Tibial artery (tissue), 4 donors: Measurements from ENCODE around the gene MX2.
"Not testable (repeated sequence)": the region's sequence is repeated elsewhere in the genome, so short reads cannot be mapped to it uniquely, and the experiment has no call there.

Experiments
- DNase-seq, 2 donors: peaks; one replicate each; pipeline ENCODE4 v3.0.0-alpha.2; 2019
- H3K27ac ChIP-seq, 2 donors: fragments of 200-600 bp; sonication (generic) in 1 of 2; 1 replicate in 1 of 2; 2 replicates in 1 of 2; pipeline ENCODE4 v1.5.1; 2018 to 2019; ENCODE audit warnings: mild to moderate bottlenecking in 1 of 2
- H3K27me3 ChIP-seq, 2 donors: fragments of 200-600 bp; sonication (generic) in 1 of 2; one replicate each; pipeline versions ENCODE4 v1.5.1 to v1.6.0; 2016 to 2019
- H3K36me3 ChIP-seq, 3 donors: fragments of 200-600 bp; sonication (generic) in 2 of 3; one replicate each; pipeline ENCODE4 v1.5.1; 2016 to 2019; ENCODE audit warnings: mild to moderate bottlenecking in 2 of 3
- H3K4me1 ChIP-seq, 4 donors: fragments of 200-600 bp; sonication (generic) in 2 of 4; 1 replicate in 3 of 4; 2 replicates in 1 of 4; pipeline ENCODE4 v1.5.1; 2016 to 2019
- H3K4me3 ChIP-seq, 2 donors: fragments of 200-600 bp; sonication (generic) in 1 of 2; 1 replicate in 1 of 2; 2 replicates in 1 of 2; pipeline ENCODE4 v1.5.1; 2018 to 2019; ENCODE audit warnings: mild to moderate bottlenecking in 2 of 2
- H3K9me3 ChIP-seq, 3 donors: fragments of 200-600 bp; sonication (generic) in 1 of 3; one replicate each; pipeline ENCODE4 v1.5.1; 2016 to 2019
- CTCF ChIP-seq, 2 experiments: fragments of 200-600 bp in 1 of 2; fragments of 450-650 bp in 1 of 2; IDR thresholded peaks; one replicate each; pipeline ENCODE4 v1.5.1; 2017 to 2019; ENCODE audit warnings: antibody characterized with exemption in 2 of 2, mild to moderate bottlenecking in 1 of 2, moderate library complexity in 1 of 2
- intact Hi-C: fragments of 100-400 bp; cut with DNase I; formaldehyde crosslinking; loops from one replicate; pipeline ENCODE4 v1.15.0; 2023; ENCODE audit warnings: low total_unique reads

MX2 gene

GRCh38 chr21:41419921-41420862 lies 58.4 kb downstream of the MX2 start:
- no peaks in the 10 kb centered on the region for H3K36me3 ChIP-seq
- peak overlapping the region; percentile 66 to 82 for H3K27ac ChIP-seq
- DNase-seq = peak; percentile 85 to 92
- H3K4me3 ChIP-seq = peak overlapping the region; percentile 57 to 87
- no peak for TF ChIP-seq CTCF (IDR thresholded peaks at IDR 0.05)
- peaks cover 0 to 7% (median 0%) of the 10 kb centered on the region in 4 donors for H3K4me1 ChIP-seq
- intact Hi-C loops = no loop called here
- H3K27me3 ChIP-seq = no peaks in the 10 kb centered on the region
- H3K9me3 ChIP-seq = no peaks in the 10 kb centered on the region

GRCh38 chr21:41420998-41421397 lies 59.2 kb downstream of the MX2 start:
- H3K36me3 ChIP-seq, H3K27me3 ChIP-seq, H3K9me3 ChIP-seq, intact Hi-C loops, DNase-seq: not testable (repeated sequence)
- peak overlapping the region; percentile 57 to 87 for H3K4me3 ChIP-seq
- H3K4me1 ChIP-seq = peaks cover 0 to 12% (median 5%) of the 10 kb centered on the region in 4 donors
- H3K27ac ChIP-seq = peak overlapping the region; percentile 66 to 82

- H3K9me3 ChIP-seq = no peaks in the 10 kb centered on the region
- intact Hi-C loops = no loop called here
- no peak overlapping the region for H3K27ac ChIP-seq
- TF ChIP-seq CTCF (IDR thresholded peaks at IDR 0.05) = no peak
- H3K4me3 ChIP-seq = no peak overlapping the region
- DNase-seq = peak in 1 of 2 donors; percentile 31
- H3K4me1 ChIP-seq = peaks cover 0 to 22% (median 13%) of the 10 kb centered on the region in 4 donors
- no peaks in the 10 kb centered on the region for H3K36me3 ChIP-seq
- no peaks in the 10 kb centered on the region for H3K27me3 ChIP-seq
These were observed 60.9 kb downstream of the MX2 start for GRCh38 chr21:41422546-41423304.

- H3K36me3 ChIP-seq, H3K9me3 ChIP-seq, DNase-seq, H3K4me3 ChIP-seq, H3K27ac ChIP-seq, intact Hi-C loops, H3K27me3 ChIP-seq: not testable (repeated sequence)
- H3K4me1 ChIP-seq = peaks cover 0 to 22% (median 13%) of the 10 kb centered on the region in 4 donors
These were observed 61.4 kb downstream of the MX2 start for GRCh38 chr21:41423305-41423636.

GRCh38 chr21:41425588-41425953 lies 63.7 kb downstream of the MX2 start:
- Histone ChIP-seq H3K27ac (peak overlapping the region; percentile 72 to 73), H3K9me3 (no peaks in the 10 kb centered on the region), H3K4me1 (peaks cover 0 to 22% (median 13%) of the 10 kb centered on the region in 4 donors), H3K4me3 (peak overlapping the region; percentile 59 to 82), H3K27me3 (no peaks in the 10 kb centered on the region), H3K36me3 (peaks cover 0 to 9% (median 5%) of the 10 kb centered on the region in 3 donors)
- intact Hi-C loops = no loop called here
- peak in 1 of 2 donors; percentile 63 for DNase-seq
- no peak for TF ChIP-seq CTCF (IDR thresholded peaks at IDR 0.05)

- peak within 1 kb of the TSS; percentile 59 to 82 for H3K4me3 ChIP-seq
- peak; percentile 68 to 85 for DNase-seq
- H3K4me1 ChIP-seq = peaks cover 0 to 18% (median 13%) of the 10 kb centered on the region in 4 donors
- H3K36me3 ChIP-seq = peaks cover 0 to 9% (median 5%) of the 10 kb centered on the region in 3 donors
- intact Hi-C loops = no loop called here
- H3K27me3 ChIP-seq = no peaks in the 10 kb centered on the region
- no peak for TF ChIP-seq CTCF (IDR thresholded peaks at IDR 0.05)
- H3K9me3 ChIP-seq = no peaks in the 10 kb centered on the region
- H3K27ac ChIP-seq = peak within 1 kb of the TSS; percentile 72 to 73
These were observed 64.3 kb downstream of the MX2 start, which contains the start of gene MX1 for GRCh38 chr21:41425954-41426675. Gene MX1 (plus strand): TSS chr21:41426239. CDS start chr21:41432071, 5,832 bp downstream.
